Neuron (in vitro differentiated cells): ENCODE results near the gene CCT3.
"Not testable (repeated sequence)": the region's sequence is repeated elsewhere in the genome, so short reads cannot be mapped to it uniquely, and the experiment has no call there.

Source experiments
- H2AFZ ChIP-seq: one replicate; pipeline ENCODE4 v1.6.1; 2013; ENCODE audit warnings: low read depth, mild to moderate bottlenecking, inconsistent platforms, low read length, moderate library complexity
- H3K27me3 ChIP-seq: one replicate; pipeline ENCODE4 v1.6.1; 2013; ENCODE audit warnings: low read length; ENCODE audit not compliant: insufficient read depth
- H3K36me3 ChIP-seq: one replicate; pipeline ENCODE4 v1.6.1; 2013; ENCODE audit warnings: low read length; ENCODE audit not compliant: insufficient read depth
- H3K4me1 ChIP-seq: one replicate; pipeline ENCODE4 v1.6.1; 2013; ENCODE audit warnings: low read length; ENCODE audit not compliant: insufficient read depth
- H3K4me3 ChIP-seq: 2 replicates; pipeline ENCODE4 v1.5.1; 2013; ENCODE audit warnings: mild to moderate bottlenecking, low read length, moderate library complexity
- H3K9me3 ChIP-seq: one replicate; pipeline ENCODE4 v1.6.1; 2013; ENCODE audit warnings: low read length

Gene CCT3

DNA sequence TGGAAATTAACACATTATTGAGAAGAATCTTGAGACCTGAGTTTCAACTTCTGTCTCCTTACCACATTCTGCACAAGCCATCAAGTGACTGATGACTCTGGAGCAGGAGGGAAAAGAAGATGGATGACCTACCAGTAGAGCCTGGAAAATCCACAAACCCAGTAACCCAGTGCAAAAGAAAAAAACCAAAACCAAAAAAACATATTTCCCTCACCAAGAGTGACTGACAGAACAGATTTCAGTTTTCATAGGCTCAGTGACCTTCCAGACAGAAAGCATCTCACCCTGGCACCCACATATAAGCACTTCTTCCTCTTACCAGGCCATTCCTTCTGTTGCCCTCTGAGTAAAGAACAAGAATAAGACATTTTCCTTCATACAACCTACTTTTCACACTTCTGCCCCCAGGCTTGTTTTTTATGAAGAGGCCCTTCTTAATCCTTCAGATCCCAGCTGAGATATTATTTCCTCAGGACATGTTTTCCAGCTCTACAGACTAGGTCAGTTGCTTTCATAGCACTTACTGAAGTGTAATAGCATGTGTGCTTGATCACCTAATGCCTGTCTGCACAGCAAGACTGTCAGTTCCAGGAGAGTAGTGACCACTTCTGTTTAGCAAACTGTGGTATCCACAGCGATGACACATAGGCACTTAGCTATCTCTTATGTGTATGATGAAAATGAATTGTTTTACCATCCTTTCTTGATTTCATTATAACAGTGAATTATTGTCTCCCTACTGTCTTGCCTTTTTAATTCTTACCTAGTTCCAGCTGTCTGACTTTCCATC lies 4.3 kb upstream of the CCT3 start:
- Histone ChIP-seq H3K36me3 (no peaks in the 10 kb centered on the region), H3K9me3 (no peaks in the 10 kb centered on the region), H2AFZ (no peak overlapping the region), H3K27me3 (peaks cover 8% of the 10 kb centered on the region), H3K4me1 (no peaks in the 10 kb centered on the region), H3K4me3 (no peak overlapping the region)

DNA sequence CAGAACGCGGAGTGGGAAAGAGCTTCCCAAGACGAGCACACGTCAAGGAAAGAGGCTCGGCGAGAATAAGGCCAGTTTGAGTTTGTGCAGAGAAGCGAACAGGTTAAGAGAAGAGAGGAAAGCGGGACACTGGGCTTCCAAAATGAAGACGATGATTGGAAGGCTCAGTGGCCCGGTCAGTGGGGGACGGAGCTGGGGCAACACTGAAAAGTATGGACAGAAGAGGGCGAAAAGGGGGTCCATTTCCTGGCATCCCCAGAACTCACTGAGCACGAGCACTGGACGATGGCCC lies 258 bp downstream of the CCT3 start:
- Histone ChIP-seq H2AFZ (peak overlapping the region; percentile 7), H3K9me3 (no peaks in the 10 kb centered on the region), H3K4me1 (peaks cover 15% of the 10 kb centered on the region), H3K4me3 (peak overlapping the region; percentile 69), H3K27me3 (no peaks in the 10 kb centered on the region), H3K36me3 (peaks cover 33% of the 10 kb centered on the region)

DNA sequence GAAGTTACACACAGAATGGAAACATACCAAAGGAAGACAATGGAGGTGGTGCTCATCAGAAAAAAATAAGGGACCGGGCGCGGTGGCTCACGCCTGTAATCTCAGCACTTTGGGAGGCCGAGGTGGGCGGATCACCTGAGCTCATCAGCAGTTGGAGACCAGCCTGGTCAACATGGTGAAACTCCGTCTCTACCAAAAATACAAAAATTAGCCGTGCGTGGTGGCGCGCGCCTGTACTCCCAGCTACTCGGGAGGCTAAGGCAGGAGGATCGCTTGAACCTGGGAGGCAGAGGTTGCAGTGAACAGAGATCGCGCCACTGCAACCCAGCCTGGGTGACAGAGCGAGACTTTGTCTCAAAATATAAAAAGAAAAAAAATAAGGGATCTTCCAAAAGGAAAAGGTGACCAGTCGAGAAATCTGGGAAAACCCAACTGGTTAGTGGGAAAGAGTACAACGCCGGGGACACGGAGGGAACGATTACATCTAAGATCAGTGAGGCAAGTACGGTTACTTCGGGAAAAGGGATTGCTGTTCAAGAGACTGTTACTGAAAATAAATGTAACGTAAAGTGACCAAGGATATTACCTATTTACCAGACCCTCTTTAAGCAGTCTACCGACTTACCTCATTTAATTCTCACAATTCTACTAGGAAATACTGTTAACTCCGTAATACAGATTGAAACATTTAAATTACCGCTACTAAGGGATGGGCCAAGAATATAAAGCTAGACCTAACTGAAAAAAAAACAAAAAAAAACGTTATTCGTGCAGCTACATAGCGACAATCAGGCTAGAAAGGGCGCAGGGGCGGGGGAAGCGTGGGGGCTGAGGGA lies 822 bp downstream of the CCT3 start:
- Histone ChIP-seq H3K4me1 (peaks cover 15% of the 10 kb centered on the region), H3K27me3 (no peaks in the 10 kb centered on the region), H3K4me3 (peak overlapping the region; percentile 69), H3K9me3 (no peaks in the 10 kb centered on the region), H2AFZ (peak overlapping the region; percentile 7), H3K36me3 (peaks cover 39% of the 10 kb centered on the region)

DNA sequence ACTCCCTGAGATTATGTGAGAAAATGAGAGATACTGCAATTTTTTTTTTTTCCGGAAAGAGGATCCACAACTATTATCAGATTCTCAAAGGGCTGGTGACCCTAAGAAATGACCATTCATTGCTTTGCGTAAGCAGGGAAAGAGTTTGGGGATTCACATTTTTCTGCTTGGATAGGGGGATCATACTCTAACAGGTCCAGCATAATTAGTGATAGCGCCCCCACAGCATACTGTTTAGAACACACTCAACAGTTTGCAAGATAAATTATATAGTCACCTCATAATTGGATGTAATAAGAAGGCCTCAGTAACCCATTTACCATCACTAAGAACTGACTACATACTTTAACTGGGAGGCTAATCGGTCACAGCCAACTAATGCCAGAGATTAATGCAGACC lies 1.9 kb downstream of the CCT3 start:
- no peak overlapping the region for H2AFZ ChIP-seq
- peaks cover 45% of the 10 kb centered on the region for H3K36me3 ChIP-seq
- no peaks in the 10 kb centered on the region for H3K27me3 ChIP-seq
- H3K4me3 ChIP-seq, result peak overlapping the region; percentile 69
- no peaks in the 10 kb centered on the region for H3K9me3 ChIP-seq
- H3K4me1 ChIP-seq, result peaks cover 15% of the 10 kb centered on the region

DNA sequence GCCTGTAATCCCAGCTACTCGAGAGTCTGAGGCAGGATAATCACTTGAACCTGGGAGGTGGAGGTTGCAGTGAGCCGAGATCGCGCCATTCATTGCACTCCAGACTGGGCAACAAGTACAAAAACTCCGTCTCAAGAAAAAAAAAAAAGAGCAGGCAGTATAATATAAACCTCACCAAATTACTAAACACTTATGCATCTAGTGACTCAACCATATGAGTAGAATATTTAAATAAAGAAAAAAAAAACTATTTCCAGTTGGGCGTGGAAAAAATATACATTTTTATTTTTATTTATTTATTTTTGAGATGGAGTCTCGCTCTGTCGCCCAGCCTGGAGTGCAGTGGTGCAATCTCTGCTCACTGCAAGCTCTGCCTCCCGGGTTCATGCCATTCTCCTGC lies 14.9 kb downstream of the CCT3 start:
- H3K4me1 ChIP-seq, H3K9me3 ChIP-seq, H3K4me3 ChIP-seq, H2AFZ ChIP-seq, H3K27me3 ChIP-seq: not testable (repeated sequence)
- peaks cover 77% of the 10 kb centered on the region for H3K36me3 ChIP-seq

DNA sequence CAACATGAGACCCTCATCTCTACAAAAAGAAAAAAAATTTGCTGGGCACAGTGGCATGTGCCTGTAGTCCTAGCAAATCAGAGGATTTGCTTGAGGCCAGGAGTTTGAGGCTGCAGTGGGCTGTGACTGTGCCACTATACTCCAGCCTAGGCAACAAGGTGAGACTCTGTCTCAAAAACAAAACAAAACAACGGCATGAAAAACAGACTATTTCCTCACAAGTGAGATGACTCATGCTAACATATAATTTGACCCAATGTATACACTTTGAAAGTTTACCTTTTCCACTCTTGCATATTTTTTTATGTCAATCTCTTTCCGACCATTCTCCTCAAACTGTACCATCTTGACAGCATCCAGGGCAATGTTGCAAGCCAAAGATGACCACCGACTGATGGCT lies 17.5 kb downstream of the CCT3 start:
- Histone ChIP-seq H3K36me3 (peaks cover 89% of the 10 kb centered on the region), H3K27me3 (no peaks in the 10 kb centered on the region), H3K9me3 (no peaks in the 10 kb centered on the region), H3K4me3 (no peak overlapping the region), H2AFZ (no peak overlapping the region), H3K4me1 (no peaks in the 10 kb centered on the region)

DNA sequence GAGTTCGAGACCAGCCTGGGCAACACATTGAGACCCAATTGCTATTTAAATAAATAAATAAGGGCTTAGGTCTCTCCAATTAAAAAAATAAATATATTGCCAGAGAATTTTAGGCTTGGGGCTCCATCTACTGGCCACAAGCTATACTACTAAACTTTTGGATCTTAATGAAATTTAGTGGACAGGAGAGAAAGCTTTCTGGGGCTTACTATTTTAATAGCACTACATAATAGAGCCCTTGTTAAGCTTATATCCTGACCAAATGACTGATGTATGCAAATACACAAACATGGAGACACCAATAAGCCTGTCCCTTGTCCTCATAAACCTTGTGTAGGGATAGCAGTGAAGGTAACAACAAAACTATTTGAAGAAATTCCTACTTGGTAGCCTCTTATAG lies 18.4 kb downstream of the CCT3 start:
- Histone ChIP-seq H2AFZ (no peak overlapping the region), H3K36me3 (peaks cover 88% of the 10 kb centered on the region), H3K9me3 (no peaks in the 10 kb centered on the region)

DNA sequence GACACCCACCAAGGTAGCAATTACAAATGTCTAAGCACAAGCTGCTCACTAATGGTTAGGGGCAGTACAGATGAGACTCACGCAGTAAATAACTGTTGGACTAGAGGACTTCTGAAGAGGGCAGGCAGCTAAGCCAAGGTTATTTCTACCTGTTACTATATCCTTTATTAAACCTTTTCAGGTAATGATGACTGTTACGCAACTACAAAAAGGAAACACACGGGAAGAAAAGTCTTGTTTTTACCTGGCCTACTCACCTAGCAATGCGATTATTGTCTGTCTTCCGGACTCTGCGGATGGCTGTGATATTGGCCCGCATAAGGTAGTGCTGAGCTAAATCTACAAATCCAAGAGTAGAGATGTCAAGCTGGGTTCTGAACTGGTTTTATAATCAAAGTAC lies 21.2 kb downstream of the CCT3 start:
- Histone ChIP-seq H3K4me3 (no peak overlapping the region), H3K27me3 (no peaks in the 10 kb centered on the region), H3K9me3 (no peaks in the 10 kb centered on the region), H3K4me1 (no peaks in the 10 kb centered on the region), H2AFZ (no peak overlapping the region), H3K36me3 (peaks cover 89% of the 10 kb centered on the region)

More for the DNA sequence above, 18.4 kb downstream of the CCT3 start:
- Histone ChIP-seq H3K27me3 (no peaks in the 10 kb centered on the region), H3K4me1 (no peaks in the 10 kb centered on the region), H3K4me3 (no peak overlapping the region)

DNA sequence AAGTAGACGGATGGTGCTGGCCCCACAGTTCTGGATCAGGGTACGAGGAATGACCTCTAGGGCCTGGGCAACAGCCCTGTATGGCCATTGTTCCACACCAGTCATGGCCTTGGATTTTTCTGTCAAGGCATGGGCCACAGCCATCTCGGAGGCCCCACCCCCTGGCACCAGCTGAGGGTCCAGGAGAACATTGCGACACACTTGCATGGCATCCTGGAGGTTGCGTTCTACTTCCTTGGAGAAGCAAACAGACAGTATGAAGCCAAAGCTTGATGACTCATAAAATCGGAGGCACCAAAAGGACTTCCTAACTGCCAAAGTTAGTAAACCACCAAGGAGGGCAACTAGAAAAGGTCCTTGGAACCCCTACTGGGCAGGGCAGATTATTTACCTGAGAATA lies 27.1 kb downstream of the CCT3 start:
- Histone ChIP-seq H3K36me3 (peaks cover 74% of the 10 kb centered on the region), H2AFZ (no peak overlapping the region), H3K27me3 (no peaks in the 10 kb centered on the region), H3K4me1 (no peaks in the 10 kb centered on the region), H3K9me3 (no peaks in the 10 kb centered on the region), H3K4me3 (no peak overlapping the region)

DNA sequence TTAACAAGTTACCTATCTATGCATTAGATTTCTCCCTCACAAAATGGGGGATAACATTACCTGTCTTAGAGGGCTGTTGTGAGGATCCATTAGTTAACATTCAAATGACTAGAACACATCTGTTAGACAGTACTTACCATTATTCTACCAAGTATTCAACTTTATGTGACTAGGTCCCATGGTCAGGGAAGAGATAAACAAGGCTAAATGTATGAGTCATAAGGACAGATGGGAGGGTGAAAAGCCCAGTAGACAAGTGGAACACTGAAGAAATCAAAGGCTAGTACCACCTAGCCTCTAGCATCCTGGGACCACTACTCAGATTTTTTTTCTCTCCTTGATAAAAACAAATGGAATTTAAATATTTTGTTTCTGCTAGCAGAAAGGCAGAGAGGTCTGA lies 30.0 kb downstream of the CCT3 start:
- Histone ChIP-seq H3K4me1 (no peaks in the 10 kb centered on the region), H3K36me3 (peaks cover 63% of the 10 kb centered on the region), H3K9me3 (no peaks in the 10 kb centered on the region), H3K27me3 (no peaks in the 10 kb centered on the region), H3K4me3 (no peak overlapping the region), H2AFZ (no peak overlapping the region)

DNA sequence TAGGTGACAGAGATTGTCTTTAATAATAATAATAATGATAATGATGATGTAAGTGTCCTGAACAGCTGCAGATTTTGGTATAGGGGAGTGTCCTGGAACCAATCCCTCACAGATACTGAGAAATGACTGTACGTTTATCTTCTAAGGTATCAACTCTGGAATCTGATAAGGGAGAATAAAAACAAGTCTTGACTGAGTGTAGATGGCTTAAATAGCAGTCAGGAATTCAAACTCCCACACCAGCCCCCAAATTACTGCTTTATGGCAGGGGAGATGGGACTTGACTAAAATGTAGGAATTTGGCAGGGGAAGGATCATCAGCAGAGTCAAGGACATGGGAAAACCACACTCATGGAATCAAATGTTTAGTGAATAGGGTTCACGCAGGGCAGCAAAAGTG lies 32.9 kb downstream of the CCT3 start:
- no peaks in the 10 kb centered on the region for H3K27me3 ChIP-seq
- no peak overlapping the region for H3K4me3 ChIP-seq
- peaks cover 37% of the 10 kb centered on the region for H3K36me3 ChIP-seq
- H2AFZ ChIP-seq, result no peak overlapping the region
- H3K4me1 ChIP-seq, result no peaks in the 10 kb centered on the region
- H3K9me3 ChIP-seq, result no peaks in the 10 kb centered on the region

DNA sequence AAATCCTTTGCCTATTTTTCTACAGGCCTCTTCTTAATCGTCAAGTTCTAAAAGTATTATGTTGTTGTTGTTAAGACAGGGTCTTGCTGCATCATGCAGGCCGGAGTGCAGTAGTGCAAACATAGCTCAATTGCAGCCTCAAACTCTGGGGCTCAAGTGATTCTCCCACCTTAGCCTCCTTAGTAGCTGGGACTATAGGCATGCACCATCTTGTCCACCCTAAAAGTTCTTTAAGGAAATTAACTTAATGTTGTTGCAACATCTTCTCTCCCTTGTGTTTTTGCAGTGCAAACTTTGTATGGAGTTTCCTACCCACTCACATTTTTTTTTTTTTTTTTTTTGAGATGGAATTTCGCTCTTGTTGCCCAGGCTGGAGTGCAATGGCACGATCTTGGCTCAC lies 34.9 kb downstream of the CCT3 start:
- Histone ChIP-seq H3K36me3 (peaks cover 23% of the 10 kb centered on the region), H3K4me3 (no peak overlapping the region), H3K9me3 (no peaks in the 10 kb centered on the region), H2AFZ (no peak overlapping the region), H3K27me3 (no peaks in the 10 kb centered on the region), H3K4me1 (no peaks in the 10 kb centered on the region)

DNA sequence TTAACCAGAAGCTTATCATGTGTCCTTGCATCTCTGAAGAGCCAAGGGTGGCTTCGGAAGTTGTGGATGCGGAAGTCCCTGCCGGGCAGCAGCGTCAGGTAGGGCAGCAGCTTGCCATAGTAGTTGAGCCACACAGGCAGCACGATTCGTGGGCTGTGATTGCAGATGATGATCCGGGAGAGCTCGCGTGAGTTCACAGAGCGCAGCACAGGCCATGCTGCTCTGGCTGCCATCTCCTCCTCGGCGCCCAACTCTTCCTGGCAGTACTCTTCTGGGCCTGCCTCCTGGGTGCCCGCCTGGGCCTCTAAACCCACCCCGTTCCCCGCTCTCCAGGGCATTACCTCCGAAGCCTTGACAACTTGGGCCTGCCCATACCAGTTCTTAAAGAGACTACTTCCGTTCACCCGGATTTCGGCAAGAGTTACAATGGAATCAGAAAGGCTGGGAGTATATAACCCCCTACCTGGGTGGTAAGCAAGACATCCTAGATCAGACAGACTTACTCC lies 39.2 kb downstream of the CCT3 start, which contains the start of gene VHLL:
Gene VHLL, minus strand, starts transcription at position 456 of the 506 bp plus-strand sequence. Its CDS starts 118 bp downstream, at position 338.
- Histone ChIP-seq H3K36me3 (peaks cover 3% of the 10 kb centered on the region), H3K4me1 (peaks cover 3% of the 10 kb centered on the region), H3K27me3 (no peaks in the 10 kb centered on the region), H2AFZ (no peak within 1 kb of the TSS), H3K9me3 (no peaks in the 10 kb centered on the region), H3K4me3 (no peak within 1 kb of the TSS)
